Daoy (cell line): Measurements from ENCODE around the gene FOXN3. TPM values are rescaled to one million over a fixed set of nuclear protein-coding genes. Genes with fewer than 3 reads are reported as not detected.

Experiments used
- DNase-seq: peaks from one replicate; pipeline ENCODE4 v3.0.0-alpha.2; 2015; ENCODE audit warnings: low read depth
- total RNA-seq: library from RNA; depleted of rRNA; stranded (reverse); fragments of >200 nt; shearing (Covaris generic); gene quantifications from 2 replicates; pipeline ENCODE4 v1.2.3, GENCODE V29; 2014

Gene FOXN3
- total RNA-seq, 1 experiment from 2014 or later = 17.7 TPM

DNA sequence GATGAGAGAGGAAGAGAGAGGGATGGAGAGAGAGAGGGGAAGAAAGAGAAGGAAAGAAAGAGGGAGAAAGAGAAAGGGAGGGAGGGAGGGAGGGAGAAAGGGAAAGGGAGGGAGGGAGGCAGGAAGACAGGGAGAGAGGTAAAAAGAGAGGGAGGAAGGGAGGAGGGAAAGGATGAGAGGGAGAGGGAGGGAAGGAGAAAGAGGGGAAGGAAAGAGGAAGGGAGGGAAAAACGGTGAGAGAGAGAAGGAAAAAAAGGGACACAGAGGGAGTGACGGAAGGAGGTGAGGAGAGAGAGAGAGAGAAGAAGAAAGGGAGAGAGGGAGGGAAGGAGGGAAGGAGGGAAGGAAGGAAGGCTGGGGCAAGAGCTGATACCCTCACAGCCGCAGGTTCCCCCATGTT, 56.8 kb downstream of the FOXN3 start:
- DNase-seq = no peak

GRCh38 chr14:89359477-89360222, 57.4 kb downstream of the FOXN3 start:
- DNase-seq = no peak

DNA sequence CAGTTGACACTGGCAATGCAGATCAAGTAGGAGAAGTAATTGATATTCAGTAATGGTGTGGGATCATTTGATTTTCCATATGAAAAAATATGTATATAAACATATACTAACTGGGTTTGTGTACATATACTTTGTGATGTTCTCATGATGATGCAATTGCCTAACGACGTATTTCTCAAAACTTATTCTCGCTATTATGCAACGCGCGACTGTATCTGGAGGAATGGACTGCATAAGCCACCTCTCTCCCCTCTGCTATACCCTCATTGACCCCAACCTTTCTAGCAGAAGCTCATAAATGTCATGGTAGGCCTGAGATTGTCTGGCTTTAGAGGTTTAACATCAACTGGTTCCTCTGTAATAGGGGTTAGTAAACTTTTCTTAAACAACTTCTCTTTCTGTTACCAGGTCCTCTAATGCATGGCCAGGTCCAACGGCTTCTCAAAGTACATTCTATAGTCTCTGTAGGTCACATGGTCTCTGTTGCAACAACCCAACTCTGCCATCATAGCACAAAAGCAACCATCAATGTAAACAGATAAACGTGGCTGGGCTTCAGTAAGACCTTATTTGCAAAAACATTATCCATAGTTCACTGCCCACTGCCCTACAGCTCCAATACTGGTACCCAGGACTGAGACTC, 59.3 kb downstream of the FOXN3 start:
- no peak for DNase-seq

DNA sequence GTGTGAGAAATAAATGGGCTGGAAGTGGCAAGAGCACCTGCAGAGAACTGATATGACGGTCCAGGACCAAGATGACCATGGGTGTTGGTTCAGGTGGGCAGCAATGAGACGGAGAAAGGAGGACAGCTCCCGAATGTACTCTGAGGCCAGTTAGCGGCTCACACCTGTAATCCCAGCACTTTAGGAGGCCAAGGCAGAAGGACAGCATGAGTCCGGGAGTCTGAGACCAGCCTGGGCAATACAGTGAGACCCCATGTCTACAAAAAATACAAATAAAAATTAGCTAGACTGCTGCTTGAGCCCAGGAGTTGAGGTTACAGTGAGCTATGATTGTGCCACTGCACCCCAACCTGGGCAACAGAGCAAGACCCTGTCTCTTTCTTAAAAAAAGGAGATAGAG, 60.1 kb downstream of the FOXN3 start:
- DNase-seq = no peak

DNA sequence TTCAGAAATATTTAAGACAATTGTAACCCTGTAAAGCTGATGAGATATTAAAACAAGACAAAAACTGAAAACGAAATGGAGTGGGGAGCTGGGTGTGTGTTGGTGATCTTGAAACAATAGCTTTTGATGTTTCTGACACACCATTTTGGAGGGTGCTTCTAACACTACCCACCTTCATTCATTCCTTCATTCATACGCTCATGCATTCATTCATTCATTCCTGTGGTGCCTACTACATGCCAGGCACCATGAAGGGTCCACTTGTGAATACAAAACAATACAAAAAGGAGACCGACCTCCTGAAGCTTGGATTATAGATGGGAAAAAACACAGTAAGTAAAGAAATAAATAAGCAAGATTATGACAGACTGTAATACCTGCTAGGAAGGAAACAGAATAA, 60.5 kb downstream of the FOXN3 start:
- DNase-seq = no peak

- no peak for DNase-seq
Observed at GRCh38 chr14:89353766-89354113, 63.3 kb downstream of the FOXN3 start.

DNA sequence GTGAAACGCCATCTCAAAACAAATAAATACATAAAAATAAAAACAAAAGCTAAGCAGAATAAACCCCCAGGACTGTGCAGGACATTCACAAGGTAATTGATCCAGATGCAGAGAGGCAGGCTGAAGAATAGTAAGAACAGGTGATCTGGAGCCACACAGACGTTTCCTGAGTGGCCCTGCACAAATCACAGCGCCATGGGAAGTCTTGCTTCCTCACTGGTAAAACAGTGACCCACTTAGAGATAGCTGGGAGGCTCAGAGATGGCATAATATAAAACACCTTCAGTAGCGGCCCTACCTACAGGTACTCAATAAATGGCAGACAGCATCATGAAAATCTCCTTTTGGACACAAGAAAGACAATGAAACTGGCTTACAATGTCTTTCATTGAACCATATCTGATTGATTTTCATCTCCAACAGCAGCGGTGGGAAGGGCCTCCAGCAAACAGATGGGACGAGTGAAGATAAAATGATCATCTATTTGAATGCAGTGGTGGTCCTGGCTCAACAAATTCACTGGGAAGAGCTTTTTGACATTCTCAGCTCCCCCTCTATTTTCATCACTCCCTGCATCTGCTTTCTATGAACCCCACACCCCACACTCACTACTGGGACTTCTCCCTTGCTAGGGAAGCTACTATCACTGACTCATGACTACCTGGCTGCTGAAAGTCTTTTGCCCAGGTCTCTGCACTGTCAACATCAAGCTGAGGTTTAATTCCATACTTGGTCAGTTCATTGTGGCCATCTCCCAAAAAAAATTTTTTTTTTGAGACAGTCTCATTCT, 63.9 kb downstream of the FOXN3 start:
- DNase-seq = no peak

GRCh38 chr14:89351516-89352404, 65.3 kb downstream of the FOXN3 start:
- DNase-seq = no peak

DNA sequence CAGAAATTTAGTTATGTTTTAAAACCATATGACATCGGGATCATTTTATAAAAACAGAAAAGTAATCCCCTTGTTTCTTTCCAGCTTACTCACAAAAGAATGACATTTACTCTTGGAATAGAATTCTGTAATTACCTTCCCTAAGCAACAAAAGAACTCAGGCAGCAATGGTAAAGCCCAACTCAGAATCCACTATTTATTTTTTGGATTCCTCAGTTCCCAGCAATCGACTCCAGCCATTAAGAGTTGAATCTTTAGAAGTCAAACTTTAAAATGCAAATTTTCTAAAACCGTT, 65.9 kb downstream of the FOXN3 start:
- DNase-seq = no peak

GRCh38 chr14:89350152-89350551, 66.9 kb downstream of the FOXN3 start:
- DNase-seq = no peak

DNA sequence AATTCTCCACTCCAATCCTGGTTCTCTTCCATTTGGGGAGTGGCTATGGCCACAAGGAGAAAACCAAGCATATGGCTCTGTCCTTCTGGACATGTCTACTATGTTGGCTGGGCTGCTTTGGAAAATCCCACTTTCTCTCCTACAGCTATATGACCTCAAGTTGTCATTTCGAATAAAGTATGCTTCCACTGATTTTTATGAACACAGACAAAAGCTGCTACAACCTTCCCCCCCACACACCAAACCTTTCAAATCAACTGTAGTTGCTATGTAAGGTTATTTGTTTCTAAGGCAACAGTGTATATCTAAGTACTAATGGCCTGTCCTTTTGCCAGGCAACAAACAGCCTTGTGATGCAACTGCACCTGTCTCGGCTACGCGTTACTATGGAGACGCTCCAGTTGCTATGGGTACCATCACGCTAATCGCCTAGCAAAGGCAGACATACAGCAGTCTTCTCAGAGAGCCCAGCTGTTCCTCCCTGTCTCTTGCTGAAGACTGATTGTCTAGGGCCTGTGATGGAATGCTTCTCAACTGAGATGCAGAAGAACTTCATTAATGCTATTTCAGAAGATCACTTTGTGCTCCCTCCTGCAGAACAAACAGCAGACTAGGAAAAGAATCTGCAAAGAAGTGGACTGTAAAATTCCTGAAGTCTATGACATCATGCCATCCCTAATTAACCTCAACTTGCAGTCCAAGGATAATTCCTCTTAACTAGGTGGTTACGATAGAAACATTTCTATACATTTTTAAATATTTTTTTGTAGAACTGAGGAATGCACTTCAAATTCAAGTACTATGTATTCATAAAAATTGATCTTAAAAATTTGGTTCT, 67.6 kb downstream of the FOXN3 start:
- DNase-seq = no peak

DNA sequence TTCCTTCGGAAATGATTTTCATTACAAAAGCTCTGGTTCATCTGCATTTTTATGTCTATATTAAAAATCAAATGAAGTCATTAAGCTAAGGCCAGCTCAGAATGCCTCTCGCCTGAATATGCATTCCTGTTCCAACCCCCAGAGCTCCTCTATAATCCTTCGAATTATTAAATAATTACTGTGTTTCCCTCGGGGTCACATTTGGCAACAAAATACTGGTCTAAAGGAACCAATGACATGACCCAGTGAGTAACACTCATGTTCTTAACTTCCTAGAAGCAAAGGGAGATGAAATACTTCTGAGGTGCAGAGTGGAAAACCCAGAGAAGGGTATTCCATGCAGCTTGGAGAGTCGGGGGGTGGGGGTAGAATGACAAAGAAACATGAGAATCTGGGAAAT, 68.3 kb downstream of the FOXN3 start:
- no peak for DNase-seq

DNA sequence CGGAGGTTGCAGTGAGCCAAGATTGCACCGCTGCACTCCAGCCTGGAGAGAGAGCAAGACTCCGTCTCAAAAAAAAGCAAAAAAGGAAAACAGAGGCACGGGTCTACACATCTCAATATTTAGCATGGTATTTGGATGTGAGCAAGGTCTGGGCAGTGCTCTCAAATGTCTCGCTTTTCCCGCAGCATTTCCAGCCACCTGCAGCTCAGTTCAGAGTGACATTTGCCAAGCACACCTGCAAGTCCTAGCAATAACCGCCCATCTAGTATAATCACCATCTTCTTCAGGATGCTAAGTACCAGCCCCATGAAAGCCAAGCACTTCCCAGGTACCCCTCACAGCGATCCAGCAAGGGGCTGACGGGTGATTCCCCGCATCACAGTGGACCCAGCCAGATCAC, 69.1 kb downstream of the FOXN3 start:
- DNase-seq = no peak

DNA sequence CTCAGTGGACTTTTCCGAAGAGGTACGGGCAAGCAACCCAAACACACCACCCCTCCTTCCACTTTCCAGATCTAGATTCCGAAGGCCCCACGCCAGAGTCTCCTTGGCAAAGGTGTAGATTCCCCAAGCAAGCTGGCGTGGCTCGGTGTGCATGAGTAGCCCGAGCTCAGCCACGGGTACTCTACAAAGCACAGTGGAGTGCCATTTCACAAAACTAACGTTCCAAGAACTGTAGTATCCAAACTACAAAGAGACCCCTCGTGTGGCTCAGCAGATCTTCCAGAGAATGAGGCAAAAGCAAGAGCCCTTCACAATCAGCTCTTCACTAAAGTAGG, 72.1 kb downstream of the FOXN3 start:
- no peak for DNase-seq

- no peak for DNase-seq
Observed at GRCh38 chr14:89343356-89343755, 73.7 kb downstream of the FOXN3 start.

DNA sequence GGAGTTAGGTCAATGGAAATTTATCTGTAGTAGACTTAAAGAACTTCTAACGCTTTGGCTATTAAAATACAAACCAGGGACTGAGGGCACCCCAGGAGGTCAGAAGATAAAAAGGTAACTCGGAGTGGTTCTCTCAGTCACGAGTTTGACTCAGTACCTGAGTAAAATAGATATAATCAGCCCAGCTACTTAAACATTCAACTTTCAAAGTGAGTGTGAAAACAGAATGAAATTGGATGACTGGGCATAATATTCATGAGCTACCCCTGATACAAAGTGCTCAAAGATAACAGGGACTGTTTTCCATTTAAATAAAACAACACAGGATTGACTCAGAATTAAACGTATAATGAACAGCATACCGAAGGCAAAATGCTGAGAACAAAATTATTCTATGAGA, 75.0 kb downstream of the FOXN3 start:
- no peak for DNase-seq

DNA sequence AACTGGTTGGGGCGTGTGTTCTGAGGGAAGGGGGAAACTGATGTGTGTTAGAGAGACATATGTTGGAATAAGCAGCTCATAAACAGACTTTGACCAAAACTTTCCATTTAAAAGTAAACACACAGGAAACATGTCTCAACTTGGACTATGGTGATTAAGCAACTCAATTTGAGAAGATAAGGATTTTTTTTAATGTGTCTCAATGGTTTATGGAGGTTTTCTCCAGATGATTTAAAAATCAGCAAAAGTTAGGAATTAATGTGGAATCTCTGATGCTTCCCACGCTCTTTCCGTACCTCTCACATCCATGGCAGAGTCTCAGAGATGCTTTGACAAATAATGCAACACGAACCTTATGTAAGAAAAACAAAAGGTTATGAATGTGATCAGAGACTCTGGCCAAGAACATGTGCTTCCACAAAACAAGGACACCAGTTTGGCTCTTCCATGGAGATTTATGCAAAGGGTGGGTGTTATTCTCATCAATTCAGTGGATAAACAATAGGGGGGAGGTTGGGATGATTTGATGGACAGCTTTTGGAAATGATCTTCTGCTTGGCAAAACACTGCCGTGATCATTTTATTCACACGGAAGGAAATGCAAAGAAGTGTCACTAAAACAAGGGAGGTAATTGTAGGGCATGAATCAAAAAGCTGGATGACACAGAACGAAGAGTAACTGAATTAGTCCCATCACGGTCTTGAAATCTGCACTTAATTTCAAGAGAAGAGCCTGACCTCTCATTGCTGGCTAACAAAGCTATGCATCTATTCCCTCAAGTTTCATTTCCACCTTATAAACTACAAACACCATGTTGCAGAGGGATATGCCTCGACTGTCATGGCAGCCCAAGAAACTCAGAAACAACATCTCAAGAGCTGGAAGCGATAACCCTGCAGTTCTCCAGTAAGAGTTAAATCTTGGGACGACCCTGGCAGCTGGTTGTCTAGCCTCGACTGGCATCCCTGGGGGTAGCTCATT, 76.5 kb downstream of the FOXN3 start:
- no peak for DNase-seq

DNA sequence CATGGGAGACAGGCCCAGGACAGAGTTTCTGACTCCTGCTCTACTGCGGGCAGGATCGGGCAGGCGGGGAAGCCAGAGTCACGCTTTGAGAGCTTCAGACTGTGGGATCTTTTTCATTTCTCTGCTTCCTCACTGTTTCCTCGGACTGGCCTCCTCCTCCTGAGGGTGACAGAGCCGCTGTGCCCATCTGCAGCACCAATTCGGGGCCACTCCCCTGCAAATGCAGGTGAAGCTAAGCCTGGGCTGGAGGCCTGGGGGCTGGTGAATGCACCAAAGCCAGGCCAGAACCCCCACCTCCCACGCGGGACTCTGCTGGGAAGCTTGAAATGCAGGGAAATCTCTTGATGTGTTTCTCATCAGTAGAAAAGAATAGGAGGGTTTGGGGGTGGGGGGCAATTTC, 77.5 kb downstream of the FOXN3 start:
- DNase-seq = no peak

- no peak for DNase-seq
Observed at GRCh38 chr14:89339158-89339557, 77.9 kb downstream of the FOXN3 start.

DNA sequence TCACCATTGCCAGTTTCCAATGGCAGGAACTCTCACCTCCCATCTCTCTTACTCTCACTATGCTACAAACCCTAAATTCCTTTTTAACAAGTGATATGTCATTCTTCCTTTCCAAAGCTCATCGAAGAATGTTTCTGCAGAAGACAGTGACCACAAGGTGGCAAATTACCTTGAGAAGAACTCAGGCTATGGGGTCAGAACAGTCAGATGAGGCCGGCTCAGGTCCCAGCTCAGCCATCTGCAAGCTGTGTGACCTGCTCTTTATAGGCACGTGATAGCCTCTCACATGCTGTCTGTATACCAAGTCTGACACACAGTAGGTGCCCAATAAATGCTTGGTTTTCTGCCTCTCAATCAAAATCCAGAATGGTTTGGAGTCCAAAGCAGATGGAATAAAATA, 80.7 kb downstream of the FOXN3 start:
- DNase-seq = no peak
